SK-N-SH (cell line): ENCODE measurements around the gene SEZ6. TPM values are rescaled to one million over a fixed set of nuclear protein-coding genes. Genes with fewer than 3 reads are reported as not detected.

Experiments used
- CTCF ChIA-PET: fragments of 300-600, 350-600 bp; formaldehyde crosslinking; extraction: SDS; loops from one replicate; lab custom pipeline; 2021; lab: Yijun Ruan, JAX
- POLR2A ChIA-PET: fragments of 350-600 bp; sonication (Branson Sonifier 250); formaldehyde crosslinking; extraction: SDS; loops from one replicate; lab custom pipeline; 2020; ENCODE audit warnings: antibody characterized with exemption, inconsistent platforms; lab: Yijun Ruan, JAX
- DNase-seq: peaks from one replicate; pipeline ENCODE4 v3.0.0; 2012
- H2AFZ ChIP-seq: fragments of 200-600 bp; sonication (generic); 2 replicates; pipeline ENCODE4 v1.8.1; 2016; ENCODE audit warnings: antibody characterized with exemption, mild to moderate bottlenecking, low read depth
- H3F3A ChIP-seq: fragments of 200-600 bp; sonication (generic); replicated peaks from 2 replicates; pipeline ENCODE3; 2016; ENCODE audit warnings: antibody characterized with exemption, mild to moderate bottlenecking; ENCODE audit not compliant: insufficient read depth
- H3K27ac ChIP-seq, 2 experiments: fragments of 200-500 bp in 1 of 2; fragments of 200-600 bp in 1 of 2; sonication (Bioruptor generic) in 1 of 2; sonication (generic), shearing (Covaris generic) in 1 of 2; 2 replicates each; pipeline versions ENCODE4 v1.5.1 to v1.6.1; 2014 to 2016; ENCODE audit warnings: low read depth in 2 of 2, inconsistent platforms in 1 of 2, low read length in 1 of 2, mild to moderate bottlenecking in 1 of 2, mixed read lengths in 1 of 2
- H3K27me3 ChIP-seq: fragments of 200-600 bp; sonication (generic), shearing (Covaris generic); 2 replicates; pipeline ENCODE4 v1.6.1; 2016; ENCODE audit warnings: mixed run types; ENCODE audit not compliant: insufficient read depth
- H3K36me3 ChIP-seq, 2 experiments: fragments of 200-500 bp in 1 of 2; fragments of 200-600 bp in 1 of 2; sonication (Bioruptor generic) in 1 of 2; sonication (generic) in 1 of 2; replicated peaks in 1 of 2; 2 replicates each; pipeline versions ENCODE3 to v1.5.1; 2014 to 2016; ENCODE audit warnings: low read length in 1 of 2, mild to moderate bottlenecking in 1 of 2; ENCODE audit not compliant: insufficient read depth in 2 of 2, control insufficient read depth in 1 of 2
- H3K4me1 ChIP-seq, 2 experiments: fragments of 200-500 bp in 1 of 2; fragments of 200-600 bp in 1 of 2; sonication (Bioruptor generic) in 1 of 2; sonication (generic), shearing (Covaris generic) in 1 of 2; 2 replicates each; pipeline versions ENCODE4 v1.5.1 to v1.6.1; 2014 to 2016; ENCODE audit warnings: low read depth in 1 of 2, low read length in 1 of 2, mixed run types in 1 of 2; ENCODE audit not compliant: insufficient read depth in 2 of 2, control insufficient read depth in 1 of 2
- H3K4me2 ChIP-seq: fragments of 200-600 bp; sonication (generic), shearing (Covaris generic); 2 replicates; pipeline ENCODE4 v1.6.1; 2017; ENCODE audit warnings: mixed run types
- H3K4me3 ChIP-seq, 2 experiments: fragments of 200-500 bp in 1 of 2; fragments of 200-600 bp in 1 of 2; sonication (Bioruptor generic) in 1 of 2; sonication (generic), shearing (Covaris generic) in 1 of 2; 2 replicates each; pipeline versions ENCODE4 v1.5.1 to v1.8.1; 2014 to 2016; ENCODE audit warnings: low read depth in 2 of 2, inconsistent platforms in 1 of 2, low read length in 1 of 2, mild to moderate bottlenecking in 1 of 2, mixed read lengths in 1 of 2, moderate library complexity in 1 of 2
- H3K79me2 ChIP-seq: fragments of 200-600 bp; sonication (generic); 2 replicates; pipeline ENCODE4 v1.8.1; 2017; ENCODE audit warnings: mild to moderate bottlenecking; ENCODE audit not compliant: insufficient read depth
- H3K9ac ChIP-seq: fragments of 200-600 bp; sonication (generic); 2 replicates; pipeline ENCODE4 v1.6.1; 2017; ENCODE audit warnings: mixed run types
- H3K9me2 ChIP-seq: fragments of 200-600 bp; sonication (generic); 2 replicates; pipeline ENCODE4 v1.6.1; 2017; ENCODE audit warnings: mixed run types
- H3K9me3 ChIP-seq: fragments of 200-600 bp; sonication (generic); 2 replicates; pipeline ENCODE4 v1.6.1; 2017; ENCODE audit warnings: mixed run types, mild to moderate bottlenecking, moderate library complexity
- H4K20me1 ChIP-seq: fragments of 200-600 bp; sonication (generic); 2 replicates; pipeline ENCODE4 v1.6.1; 2017; ENCODE audit warnings: mild to moderate bottlenecking, mixed run types; ENCODE audit not compliant: insufficient read depth
- CHD2 ChIP-seq: fragments of 150-350 bp; IDR thresholded peaks from 2 replicates; pipeline ENCODE4 v1.6.1; 2018; ENCODE audit warnings: low read length; ENCODE audit not compliant: partially characterized antibody
- FOXJ3 ChIP-seq: sonication (generic); formaldehyde crosslinking; IDR thresholded peaks from 2 replicates; pipeline ENCODE4 v1.5.1; 2020; ENCODE audit warnings: mild to moderate bottlenecking, missing genetic modification reagents
- GABPA ChIP-seq: IDR thresholded peaks from 2 replicates; pipeline ENCODE4 v1.4.0; 2012; ENCODE audit warnings: low read depth, mild to moderate bottlenecking
- GATA2 ChIP-seq: sonication (generic); formaldehyde crosslinking; IDR thresholded peaks from 2 replicates; pipeline ENCODE4 v1.5.0; 2020; ENCODE audit warnings: mild to moderate bottlenecking, missing genetic modification reagents
- JUND ChIP-seq: IDR thresholded peaks from 2 replicates; pipeline ENCODE4 v1.4.0; 2012
- MAX ChIP-seq: IDR thresholded peaks from 2 replicates; pipeline ENCODE4 v1.4.0; 2012; ENCODE audit warnings: low read depth
- MEF2A ChIP-seq: IDR thresholded peaks from 2 replicates; pipeline ENCODE4 v1.4.0; 2012; ENCODE audit warnings: low read depth, borderline replicate concordance
- MXI1 ChIP-seq: IDR thresholded peaks from 2 replicates; pipeline ENCODE4 v1.6.1; 2012; ENCODE audit warnings: mild to moderate bottlenecking, low read depth, low read length, improper control_type of control experiment
- PBX3 ChIP-seq: IDR thresholded peaks from 2 replicates; pipeline ENCODE4; 2012
- RCOR1 ChIP-seq: fragments of 150-350 bp; IDR thresholded peaks from 2 replicates; pipeline ENCODE4 v1.6.1; 2017; ENCODE audit warnings: antibody characterized with exemption, low read length
- REST ChIP-seq: IDR thresholded peaks from 2 replicates; pipeline ENCODE4 v1.6.1; 2012; ENCODE audit warnings: mild to moderate bottlenecking, low read depth, low read length, moderate library complexity
- SIN3A ChIP-seq: IDR thresholded peaks from 2 replicates; pipeline ENCODE4 v1.6.1; 2012; ENCODE audit warnings: low read depth, mild to moderate bottlenecking, low read length, moderate library complexity, borderline replicate concordance
- SMC3 ChIP-seq: IDR thresholded peaks from 2 replicates; pipeline ENCODE4 v1.6.1; 2012; ENCODE audit warnings: low read depth, low read length, improper control_type of control experiment
- TCF12 ChIP-seq: IDR thresholded peaks from 2 replicates; pipeline ENCODE4 v1.4.0; 2012
- TEAD4 ChIP-seq: IDR thresholded peaks from 2 replicates; pipeline ENCODE4 v1.4.0; 2012; ENCODE audit warnings: mild to moderate bottlenecking, borderline replicate concordance; ENCODE audit not compliant: insufficient read depth
- USF2 ChIP-seq: fragments of 150-350 bp; IDR thresholded peaks from 2 replicates; pipeline ENCODE4 v1.6.1; 2017; ENCODE audit warnings: antibody characterized with exemption, low read length, low read depth, borderline replicate concordance
- YY1 ChIP-seq: IDR thresholded peaks from 2 replicates; pipeline ENCODE4 v1.4.0; 2012; ENCODE audit warnings: low read depth, mild to moderate bottlenecking
- WGBS: methylation state at CpG from one replicate; pipeline ENCODE4 v1.1.6; 2017; ENCODE audit warnings: low lambda C conversion rate; 5-methylcytosine and 5-hydroxymethylcytosine counted together
- polyA plus RNA-seq, 3 experiments: library from polyadenylated mRNA; depleted of rRNA; stranded (reverse); fragments of >200 nt; gene quantifications; 2 replicates each; pipeline ENCODE4 v1.2.3, GENCODE V29; 2012
- TF ChIP-seq, protein P1 (sequence below): fragments of 200-600 bp; sonication (generic); IDR thresholded peaks from 2 replicates; pipeline ENCODE4 v1.6.1; 2017; ENCODE audit warnings: antibody characterized with exemption, mild to moderate bottlenecking, moderate library complexity

The SEZ6 gene
- polyA plus RNA-seq, 1 of the 3 experiments (the other 2 are of a cell fraction): 0.12 TPM

DNA sequence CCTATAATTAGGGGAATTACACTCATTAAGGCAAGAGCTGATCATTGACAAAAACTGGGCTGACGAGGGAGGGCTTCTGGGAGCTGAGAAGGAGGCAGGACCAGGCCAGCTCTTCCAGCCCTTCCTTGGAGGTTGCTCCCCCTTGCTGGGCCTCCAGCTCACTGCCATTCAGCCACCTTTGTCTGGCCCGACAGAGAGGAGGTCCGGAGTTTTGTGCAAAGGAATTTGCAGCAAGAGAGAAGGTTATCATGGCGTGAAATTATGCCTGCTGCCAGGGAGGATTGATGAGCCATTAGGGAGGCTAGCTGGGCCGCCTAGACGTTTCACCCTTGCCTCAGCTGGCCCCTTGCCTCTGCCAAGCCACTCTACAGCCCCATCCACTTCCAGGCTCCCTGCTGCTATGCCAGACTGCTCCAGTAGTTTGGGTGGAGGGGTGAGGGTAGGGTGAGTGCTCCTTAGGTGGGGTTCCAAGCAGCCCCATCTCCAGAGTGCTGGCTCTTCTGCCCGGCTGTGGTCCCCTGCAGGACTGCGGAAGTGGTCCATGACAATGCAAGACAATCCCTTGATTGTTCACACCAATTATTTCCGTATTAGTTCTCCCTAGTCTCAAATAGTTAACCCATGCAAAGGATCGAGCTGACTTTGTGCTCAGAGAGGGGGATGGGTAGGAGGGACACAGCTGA lies 37.5 kb downstream of the SEZ6 start:
- Histone ChIP-seq H3K27ac (no peak overlapping the region), H3K79me2 (no peaks in the 10 kb centered on the region), H3K27me3 (no peaks in the 10 kb centered on the region; the same call in 1 of the 2 replicates), H3K9me3 (no peaks in the 10 kb centered on the region), H2AFZ (no peak overlapping the region), H4K20me1 (no peaks in the 10 kb centered on the region), H3K36me3 (no peaks in the 10 kb centered on the region), H3K9ac (no peak overlapping the region), H3F3A (no peaks in the 10 kb centered on the region), H3K4me3 (no peak overlapping the region), H3K4me1 (peaks cover 0 to 46% of the 10 kb centered on the region in 2 experiments), H3K9me2 (no peaks in the 10 kb centered on the region), H3K4me2 (no peak overlapping the region)
- TF ChIP-seq GATA2 (CRISPR knock-in tag): no peak
- no peak for TF ChIP-seq CHD2
- no peak for TF ChIP-seq SIN3A
- TF ChIP-seq PBX3: no peak
- TF ChIP-seq, protein P1, sequence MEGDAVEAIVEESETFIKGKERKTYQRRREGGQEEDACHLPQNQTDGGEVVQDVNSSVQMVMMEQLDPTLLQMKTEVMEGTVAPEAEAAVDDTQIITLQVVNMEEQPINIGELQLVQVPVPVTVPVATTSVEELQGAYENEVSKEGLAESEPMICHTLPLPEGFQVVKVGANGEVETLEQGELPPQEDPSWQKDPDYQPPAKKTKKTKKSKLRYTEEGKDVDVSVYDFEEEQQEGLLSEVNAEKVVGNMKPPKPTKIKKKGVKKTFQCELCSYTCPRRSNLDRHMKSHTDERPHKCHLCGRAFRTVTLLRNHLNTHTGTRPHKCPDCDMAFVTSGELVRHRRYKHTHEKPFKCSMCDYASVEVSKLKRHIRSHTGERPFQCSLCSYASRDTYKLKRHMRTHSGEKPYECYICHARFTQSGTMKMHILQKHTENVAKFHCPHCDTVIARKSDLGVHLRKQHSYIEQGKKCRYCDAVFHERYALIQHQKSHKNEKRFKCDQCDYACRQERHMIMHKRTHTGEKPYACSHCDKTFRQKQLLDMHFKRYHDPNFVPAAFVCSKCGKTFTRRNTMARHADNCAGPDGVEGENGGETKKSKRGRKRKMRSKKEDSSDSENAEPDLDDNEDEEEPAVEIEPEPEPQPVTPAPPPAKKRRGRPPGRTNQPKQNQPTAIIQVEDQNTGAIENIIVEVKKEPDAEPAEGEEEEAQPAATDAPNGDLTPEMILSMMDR: no peak
- TF ChIP-seq MEF2A: no peak
- no peak for TF ChIP-seq RCOR1
- TF ChIP-seq TEAD4: no peak
- no peak for TF ChIP-seq MXI1
- DNase-seq: no peak
- CTCF ChIA-PET: interaction anchor here (0.9 to 10.2 kb wide), 6 partner anchors 15 to 156 kb away, joined by 3 to 341 read pairs (median 4); no protein-coding TSS in a partner anchor
- 65% methylated on average over 10 of the region's 10 CpGs for WGBS
- POLR2A ChIA-PET: no interaction called here

GRCh38 chr17:28967221-28968135 lies 38.4 kb downstream of the SEZ6 start:
- Histone ChIP-seq H3F3A (no peaks in the 10 kb centered on the region), H3K27ac (no peak overlapping the region), H3K9ac (no peak overlapping the region), H2AFZ (no peak overlapping the region), H3K9me2 (no peaks in the 10 kb centered on the region), H3K4me2 (no peak overlapping the region), H3K27me3 (no peaks in the 10 kb centered on the region; the same call in 1 of the 2 replicates), H3K9me3 (no peaks in the 10 kb centered on the region), H4K20me1 (no peaks in the 10 kb centered on the region), H3K4me3 (no peak overlapping the region), H3K79me2 (no peaks in the 10 kb centered on the region), H3K36me3 (no peaks in the 10 kb centered on the region), H3K4me1 (peaks cover 0 to 37% of the 10 kb centered on the region in 2 experiments; a peak in 3 of 4 replicates)
- CTCF ChIA-PET: interaction anchor here (0.9 to 10.2 kb wide), 6 partner anchors 14 to 157 kb away, joined by 3 to 341 read pairs (median 4); no protein-coding TSS in a partner anchor
- DNase-seq: no peak
- POLR2A ChIA-PET: no interaction called here
- WGBS: 56% methylated on average over 5 of the region's 7 CpGs
- no peak for TF ChIP-seq MAX
- no peak for TF ChIP-seq TCF12
- TF ChIP-seq TEAD4: no peak
- TF ChIP-seq FOXJ3 (CRISPR knock-in tag): no peak
- no peak for TF ChIP-seq REST
- no peak for TF ChIP-seq USF2
- no peak for TF ChIP-seq YY1
- no peak for TF ChIP-seq SMC3
- no peak for TF ChIP-seq JUND
- TF ChIP-seq GABPA: no peak
- no peak for TF ChIP-seq MEF2A
